Esophagus squamous epithelium (tissue), 4 donors: ENCODE measurements around the gene CFAP92.

Source experiments
- POLR2A ChIP-seq, 4 donors: fragments of 450-650 bp; IDR thresholded peaks; one replicate each; pipeline ENCODE4 v1.6.1; 2017; ENCODE audit warnings: antibody characterized with exemption in 4 of 4, mild to moderate bottlenecking in 4 of 4, moderate library complexity in 3 of 4
- TF ChIP-seq, protein P1 (sequence below), 6 experiments: fragments of 450-650 bp in 4 of 6; fragments of 200-600 bp in 2 of 6; sonication (generic) in 2 of 6; IDR thresholded peaks; one replicate each; pipeline ENCODE4 v1.5.1; 2016 to 2019; ENCODE audit warnings: antibody characterized with exemption in 6 of 6, mild to moderate bottlenecking in 4 of 6, moderate library complexity in 4 of 6

DNA sequence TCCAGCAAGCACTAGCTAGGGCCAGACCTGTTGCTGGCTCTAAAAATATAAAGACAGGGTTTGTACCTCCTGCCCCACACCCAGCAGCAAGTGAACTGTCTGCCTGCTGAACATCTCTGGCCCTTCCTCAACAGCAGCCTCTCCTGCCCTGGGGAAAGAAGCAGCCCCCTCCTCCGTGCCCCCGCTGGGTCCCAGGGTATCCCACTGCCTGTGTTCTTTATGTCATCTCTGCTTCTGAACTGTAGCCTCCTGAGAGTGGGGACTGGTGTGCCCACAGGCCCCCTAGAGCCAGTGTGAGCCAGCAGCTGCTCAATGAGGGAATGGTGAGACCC is 60.0 kb downstream of the CFAP92 start:
- TF ChIP-seq POLR2A (IDR thresholded peaks at IDR 0.05): no peak
- TF ChIP-seq, protein P1, sequence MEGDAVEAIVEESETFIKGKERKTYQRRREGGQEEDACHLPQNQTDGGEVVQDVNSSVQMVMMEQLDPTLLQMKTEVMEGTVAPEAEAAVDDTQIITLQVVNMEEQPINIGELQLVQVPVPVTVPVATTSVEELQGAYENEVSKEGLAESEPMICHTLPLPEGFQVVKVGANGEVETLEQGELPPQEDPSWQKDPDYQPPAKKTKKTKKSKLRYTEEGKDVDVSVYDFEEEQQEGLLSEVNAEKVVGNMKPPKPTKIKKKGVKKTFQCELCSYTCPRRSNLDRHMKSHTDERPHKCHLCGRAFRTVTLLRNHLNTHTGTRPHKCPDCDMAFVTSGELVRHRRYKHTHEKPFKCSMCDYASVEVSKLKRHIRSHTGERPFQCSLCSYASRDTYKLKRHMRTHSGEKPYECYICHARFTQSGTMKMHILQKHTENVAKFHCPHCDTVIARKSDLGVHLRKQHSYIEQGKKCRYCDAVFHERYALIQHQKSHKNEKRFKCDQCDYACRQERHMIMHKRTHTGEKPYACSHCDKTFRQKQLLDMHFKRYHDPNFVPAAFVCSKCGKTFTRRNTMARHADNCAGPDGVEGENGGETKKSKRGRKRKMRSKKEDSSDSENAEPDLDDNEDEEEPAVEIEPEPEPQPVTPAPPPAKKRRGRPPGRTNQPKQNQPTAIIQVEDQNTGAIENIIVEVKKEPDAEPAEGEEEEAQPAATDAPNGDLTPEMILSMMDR (IDR thresholded peaks at IDR 0.05): no peak
